ENCODE results near the gene OPA3.
A peak's percentile ranks its signal among the peaks of the same experiment; 100 is the strongest.
"Not testable (repeated sequence)": the region's sequence is repeated elsewhere in the genome, so short reads cannot be mapped to it uniquely, and the experiment has no call there.

The OPA3 gene

GRCh38 chr19:45518469-45518826 lies 66.2 kb downstream of the OPA3 start:
- no peak for DNase-seq

DNA sequence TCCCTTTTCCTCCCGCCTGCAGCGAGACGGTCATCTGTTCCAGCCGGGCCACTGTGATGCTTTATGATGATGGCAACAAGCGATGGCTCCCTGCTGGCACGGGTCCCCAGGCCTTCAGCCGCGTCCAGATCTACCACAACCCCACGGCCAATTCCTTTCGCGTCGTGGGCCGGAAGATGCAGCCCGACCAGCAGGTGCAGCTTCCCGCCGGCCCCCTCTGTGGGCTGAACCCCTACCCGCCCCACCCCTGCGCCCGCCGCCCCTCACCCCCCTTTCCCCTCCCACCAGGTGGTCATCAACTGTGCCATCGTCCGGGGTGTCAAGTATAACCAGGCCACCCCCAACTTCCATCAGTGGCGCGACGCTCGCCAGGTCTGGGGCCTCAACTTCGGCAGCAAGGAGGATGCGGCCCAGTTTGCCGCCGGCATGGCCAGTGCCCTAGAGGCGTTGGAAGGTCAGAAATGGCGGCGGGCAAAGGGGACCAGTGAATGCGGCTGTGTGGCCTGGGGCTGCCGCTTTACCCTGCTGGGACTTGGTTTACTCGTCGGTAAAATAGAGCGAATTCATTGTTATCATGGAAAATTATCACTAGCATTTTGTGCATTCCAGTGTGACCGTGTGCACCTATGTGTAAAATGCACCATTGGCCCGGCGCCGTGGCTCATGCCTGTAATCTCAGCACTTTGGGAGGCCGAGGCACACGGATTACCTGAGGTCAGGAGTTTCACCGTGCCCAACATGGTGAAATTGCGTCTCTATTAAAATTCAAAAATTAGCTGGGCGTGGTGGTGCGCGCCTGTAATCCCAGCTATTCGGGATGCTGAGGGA lies 66.7 kb downstream of the OPA3 start:
- DNase-seq, result no peak

- DNase-seq, result no peak
Measured at GRCh38 chr19:45517238-45517637, 67.4 kb downstream of the OPA3 start.

GRCh38 chr19:45515807-45516401 lies 68.7 kb downstream of the OPA3 start:
- DNase-seq, result no peak

- no peak for DNase-seq
Measured at GRCh38 chr19:45515081-45515624, 69.4 kb downstream of the OPA3 start.

GRCh38 chr19:45514376-45515051 lies 70.1 kb downstream of the OPA3 start:
- no peak for DNase-seq

- no peak for DNase-seq
Measured at GRCh38 chr19:45512881-45513483, 71.6 kb downstream of the OPA3 start.

- no peak for DNase-seq
Measured at GRCh38 chr19:45511074-45511473, 73.5 kb downstream of the OPA3 start.

DNA sequence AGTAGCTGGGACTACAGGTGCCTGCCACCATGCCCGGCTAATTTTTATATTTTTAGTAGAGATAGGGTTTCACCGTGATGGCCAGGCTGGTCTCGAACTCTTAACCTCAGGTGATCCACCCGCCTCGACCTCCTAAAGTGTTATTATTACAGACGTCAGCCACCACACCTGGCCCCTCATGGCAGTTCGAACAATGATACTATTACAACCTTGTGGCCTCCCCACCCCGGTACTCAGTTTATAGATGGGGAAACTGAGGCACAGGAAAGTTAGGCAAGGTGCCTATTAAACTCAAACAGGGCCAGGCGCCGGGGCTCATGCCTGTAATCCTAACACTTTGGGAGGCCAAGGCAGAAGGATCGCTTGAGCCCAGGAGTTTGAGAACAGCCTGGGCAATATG lies 74.2 kb downstream of the OPA3 start:
- DNase-seq, result not testable (repeated sequence)

DNA sequence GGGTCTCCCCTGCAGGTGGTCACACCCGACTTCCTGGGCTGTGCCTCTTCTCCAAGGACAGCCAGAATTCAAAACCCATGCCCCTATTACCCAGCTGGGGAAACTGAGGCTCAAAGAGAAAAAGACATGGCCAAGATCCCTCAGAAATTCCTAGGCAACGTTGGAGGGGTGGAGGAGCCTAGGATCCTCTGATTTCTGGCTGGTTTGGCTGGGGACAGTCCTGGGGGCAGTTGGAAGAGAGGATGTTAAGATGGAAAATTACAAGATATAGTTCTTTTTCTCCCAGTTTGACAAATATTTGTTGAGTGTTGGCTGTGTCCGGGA lies 74.9 kb downstream of the OPA3 start:
- no peak for DNase-seq

GRCh38 chr19:45508861-45509691 lies 75.5 kb downstream of the OPA3 start:
- DNase-seq, result peak; percentile 75

DNA sequence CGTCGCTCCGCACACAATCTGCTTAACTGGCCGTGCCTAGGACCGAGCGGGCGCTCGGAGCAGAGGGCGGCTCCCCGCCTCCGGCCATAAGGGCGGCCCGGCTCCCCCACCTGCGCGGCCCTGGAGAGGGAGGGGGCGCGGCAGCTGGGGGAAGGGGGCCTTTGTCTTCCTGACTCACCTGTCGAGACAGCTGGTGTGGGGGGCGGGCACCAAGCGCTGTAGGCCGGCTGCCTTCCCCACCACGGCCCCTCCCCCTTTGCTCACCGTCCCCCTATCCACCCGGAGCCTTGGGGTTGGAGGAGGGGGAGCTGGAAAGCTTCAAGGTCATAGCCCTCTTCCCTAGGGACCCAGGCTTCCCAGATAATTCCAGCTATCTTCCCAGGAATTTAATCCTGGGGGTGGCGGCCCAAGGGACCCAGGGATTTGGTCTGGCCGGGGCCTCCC lies 76.2 kb downstream of the OPA3 start:
- peak; percentile 39 for DNase-seq

DNA sequence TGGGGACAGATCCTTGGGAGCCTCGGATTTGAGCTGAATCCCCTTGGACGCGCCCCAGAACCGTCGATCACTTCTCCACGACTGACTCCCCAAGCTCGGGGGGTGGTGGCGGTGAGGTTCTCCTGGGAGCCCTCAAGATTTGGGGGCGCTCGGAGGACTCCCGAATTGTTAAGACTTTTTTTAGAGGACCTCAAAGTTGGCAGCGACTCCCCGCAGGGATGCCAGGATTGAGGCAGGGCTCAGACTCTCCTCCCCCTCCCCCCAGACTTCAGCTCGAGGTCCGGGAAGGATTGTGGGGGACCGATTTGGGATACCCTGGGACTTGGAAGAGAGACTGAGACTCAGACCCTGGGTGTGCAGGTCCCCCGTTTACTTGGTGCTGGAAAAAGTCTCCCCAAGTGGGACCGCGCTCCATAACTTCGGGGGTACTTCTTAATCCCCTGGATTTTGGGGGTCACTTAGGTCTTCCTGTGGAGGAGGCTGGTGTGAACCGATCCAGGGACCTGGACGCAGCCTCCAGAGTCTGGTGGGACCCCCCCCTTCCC lies 76.7 kb downstream of the OPA3 start:
- no peak for DNase-seq

- DNase-seq, result peak; percentile 87
Measured at GRCh38 chr19:45506989-45507871, 77.4 kb downstream of the OPA3 start, which contains the start of gene VASP. Gene VASP (plus strand): TSS chr19:45507479. CDS start chr19:45507772, 293 bp downstream.

DNA sequence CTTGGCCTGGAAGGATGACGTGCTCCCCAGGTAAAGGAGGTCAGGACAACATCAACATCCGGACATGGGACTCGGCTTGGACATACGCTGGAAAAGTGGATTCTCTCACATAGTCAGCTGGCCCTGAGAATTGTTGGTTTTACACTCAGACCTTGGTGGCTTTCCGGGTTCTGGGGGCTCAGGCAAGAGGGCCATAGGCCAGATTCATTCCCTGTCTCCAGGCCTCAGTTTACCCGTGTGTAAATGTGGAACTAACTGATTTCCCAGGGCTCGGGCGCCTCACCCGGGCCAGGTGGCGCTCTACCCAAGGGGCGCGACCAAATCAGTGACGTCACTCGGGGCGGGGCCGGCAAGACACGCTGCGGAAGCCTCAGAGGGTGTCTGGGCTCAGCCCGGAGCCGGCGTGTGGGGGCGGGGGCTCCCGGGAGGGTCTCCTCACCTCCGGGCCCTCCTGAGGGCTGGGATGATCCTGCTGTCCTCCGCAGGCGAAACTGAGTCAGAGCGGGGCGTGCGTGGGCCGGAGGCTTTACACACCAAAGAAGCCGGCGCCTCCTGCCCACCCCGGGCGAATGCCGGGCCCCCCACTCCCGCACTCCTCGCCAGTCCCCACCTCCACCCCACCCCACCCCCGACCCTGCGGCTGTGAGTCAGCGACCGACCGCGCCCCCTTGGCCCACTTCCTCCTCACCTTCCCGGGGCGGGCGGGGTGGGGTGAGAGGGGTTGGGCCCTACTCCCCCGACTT lies 78.2 kb downstream of the OPA3 start:
- peak; percentile 92 for DNase-seq

DNA sequence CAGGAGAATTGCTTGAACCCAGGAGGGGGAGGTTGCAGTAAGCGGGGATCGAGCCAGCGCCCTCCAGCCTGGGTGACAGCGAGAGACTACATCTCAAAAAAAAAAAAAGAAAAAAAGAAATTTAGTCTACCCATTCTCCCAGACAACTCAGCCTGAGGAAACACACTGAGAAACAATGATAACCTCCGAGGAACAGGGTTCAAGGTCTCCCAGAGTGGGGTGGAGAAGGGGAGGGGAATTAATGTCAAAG lies 78.7 kb downstream of the OPA3 start:
- no peak for DNase-seq

- DNase-seq, result peak; percentile 51
Measured at GRCh38 chr19:45505151-45505995, 79.2 kb downstream of the OPA3 start.

GRCh38 chr19:45503909-45504308 lies 80.7 kb downstream of the OPA3 start:
- DNase-seq, result no peak

DNA sequence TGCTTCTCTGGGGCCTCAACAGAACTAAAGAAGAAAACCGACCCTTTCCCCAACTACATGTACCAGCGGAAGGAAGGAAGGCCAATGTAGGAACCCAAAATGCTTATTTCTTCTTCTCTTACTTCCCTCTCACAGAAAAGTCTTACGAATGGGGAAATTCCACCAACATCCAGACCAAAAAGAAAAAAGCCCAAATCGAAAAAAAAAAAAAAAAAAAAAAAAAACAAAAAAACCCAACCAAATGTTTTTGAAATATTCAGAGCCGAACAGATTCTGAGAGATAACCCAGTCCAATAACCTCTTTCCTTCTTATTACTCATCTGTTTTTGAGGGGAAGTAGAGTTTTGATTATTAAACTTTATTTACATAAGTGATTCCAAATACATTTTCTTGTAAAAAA lies 82.5 kb downstream of the OPA3 start:
- DNase-seq, result no peak

GRCh38 chr19:45501730-45502014 lies 82.9 kb downstream of the OPA3 start:
- DNase-seq, result no peak

Data from fibroblast of skin of abdomen (primary cell).